ENCODE results near the gene TRIM68. TPM values are rescaled to one million over a fixed set of nuclear protein-coding genes. Genes with fewer than 3 reads are reported as not detected.

Gene TRIM68
- total and polyA plus RNA-seq, 4 donors = 2.6 to 11.2 (median 5.4) TPM

GRCh38 chr11:4576880-4577279, 31.2 kb downstream of the TRIM68 start:
- no peaks in the 10 kb centered on the region for H3K4me1 ChIP-seq (ENCODE audit: control insufficient read depth in 4 of 4, insufficient read depth in 4 of 4, low read length in 3 of 4)
- H3K27me3 ChIP-seq (ENCODE audit: control insufficient read depth in 4 of 4, insufficient read depth in 4 of 4, low read length in 3 of 4) = no peaks in the 10 kb centered on the region
- H3K4me3 ChIP-seq (ENCODE audit: low read depth in 1 of 3, low read length in 3 of 3) = no peak overlapping the region
- H3K27ac ChIP-seq (ENCODE audit: low read depth in 1 of 2, low read length in 2 of 2) = no peak overlapping the region
- 73% methylated on average over 3 of the region's 3 CpGs for WGBS
- no peak overlapping the region for H3K9ac ChIP-seq (ENCODE audit: low read depth in 1 of 2, low read length in 2 of 2)
- DNase-seq (ENCODE audit: low spot score) = no peak
- no peaks in the 10 kb centered on the region for H3K9me3 ChIP-seq (ENCODE audit: control insufficient read depth in 4 of 4, low read length in 3 of 4)
- TF ChIP-seq SP1 (IDR thresholded peaks at IDR 0.05) (no peak), RAD21 (IDR thresholded peaks at IDR 0.05) (no peak), ATF3 (IDR thresholded peaks at IDR 0.05) (no peak), MAX (IDR thresholded peaks at IDR 0.05) (no peak), CTCF (IDR thresholded peaks at IDR 0.05; ENCODE audit: low read depth, low read length, missing input control) (no peak), REST (IDR thresholded peaks at IDR 0.05) (no peak), FOXA1 (IDR thresholded peaks at IDR 0.05) (no peak), NR2F2 (IDR thresholded peaks at IDR 0.05) (no peak), GABPA (IDR thresholded peaks at IDR 0.05 in 1 of 2, conservative IDR thresholded peaks at IDR 0.05 in 1 of 2) (no peak), HNF4G (IDR thresholded peaks at IDR 0.05) (no peak), FOXA2 (IDR thresholded peaks at IDR 0.05) (no peak), JUND (IDR thresholded peaks at IDR 0.05) (no peak), RXRA (IDR thresholded peaks at IDR 0.05) (no peak), ZBTB33 (IDR thresholded peaks at IDR 0.05) (no peak), YY1 (IDR thresholded peaks at IDR 0.05) (no peak), HNF4A (conservative IDR thresholded peaks at IDR 0.05) (no peak), TAF1 (conservative IDR thresholded peaks at IDR 0.05) (no peak), EGR1 (IDR thresholded peaks at IDR 0.05; ENCODE audit: low read depth in 2 of 2) (no peak)
- H3K36me3 ChIP-seq (ENCODE audit: control insufficient read depth in 4 of 4, insufficient read depth in 3 of 4, low read depth in 1 of 4, low read length in 3 of 4) = no peaks in the 10 kb centered on the region

Data from liver (tissue), 9 donors.